Inferior parietal cortex (tissue), 1 donor: Measurements from ENCODE around the gene ENPP6.
"Not testable (repeated sequence)": the region's sequence is repeated elsewhere in the genome, so short reads cannot be mapped to it uniquely, and the experiment has no call there.

ENCODE experiments used
- DNase-seq: peaks from one replicate; pipeline ENCODE4 v3.0.0-alpha.2; 2016; ENCODE audit errors: extremely low spot score

ENPP6 gene

GRCh38 chr4:184061582-184061981, 156.1 kb downstream of the ENPP6 start:
- DNase-seq: no peak

GRCh38 chr4:184059099-184059498, 158.6 kb downstream of the ENPP6 start:
- DNase-seq: no peak

- no peak for DNase-seq
Observed at GRCh38 chr4:184058026-184058425, 159.6 kb downstream of the ENPP6 start.

- no peak for DNase-seq
Observed at GRCh38 chr4:184056877-184057276, 160.8 kb downstream of the ENPP6 start.

- DNase-seq: no peak
Observed at GRCh38 chr4:184053434-184053833, 164.2 kb downstream of the ENPP6 start.

- DNase-seq: no peak
Observed at GRCh38 chr4:184052616-184053015, 165.1 kb downstream of the ENPP6 start.

GRCh38 chr4:184051262-184051661, 166.4 kb downstream of the ENPP6 start:
- DNase-seq: not testable (repeated sequence)

GRCh38 chr4:184046148-184046547, 171.5 kb downstream of the ENPP6 start:
- DNase-seq: no peak

- no peak for DNase-seq
Observed at GRCh38 chr4:184041156-184041555, 176.5 kb downstream of the ENPP6 start.

GRCh38 chr4:184039963-184040383, 177.7 kb downstream of the ENPP6 start:
- DNase-seq: no peak
